Right lung (tissue), 10 donors: ENCODE measurements around the gene EXTL1. TPM values are rescaled to one million over a fixed set of nuclear protein-coding genes. Genes with fewer than 3 reads are reported as not detected.
"Not testable (repeated sequence)": the region's sequence is repeated elsewhere in the genome, so short reads cannot be mapped to it uniquely, and the experiment has no call there.

Experiments used
- DNase-seq, 2 donors: peaks; one replicate each; pipeline ENCODE4 v3.0.0-alpha.2; 2013
- long read RNA-seq, 8 donors: transcript quantifications; one replicate each; lab custom pipeline, GENCODE V29; 2026
- polyA plus RNA-seq, 5 donors: library from polyadenylated mRNA; unstranded; fragments of 120-200 nt; gene quantifications; one replicate each; pipeline versions ENCODE4 v1.2.1 to v1.2.3, GENCODE V29; 2013; ENCODE audit warnings: inconsistent platforms in 1 of 5, low replicate concordance in 1 of 5; ENCODE audit not compliant: insufficient read length in 5 of 5, insufficient read depth in 1 of 5

The EXTL1 gene, protein sequence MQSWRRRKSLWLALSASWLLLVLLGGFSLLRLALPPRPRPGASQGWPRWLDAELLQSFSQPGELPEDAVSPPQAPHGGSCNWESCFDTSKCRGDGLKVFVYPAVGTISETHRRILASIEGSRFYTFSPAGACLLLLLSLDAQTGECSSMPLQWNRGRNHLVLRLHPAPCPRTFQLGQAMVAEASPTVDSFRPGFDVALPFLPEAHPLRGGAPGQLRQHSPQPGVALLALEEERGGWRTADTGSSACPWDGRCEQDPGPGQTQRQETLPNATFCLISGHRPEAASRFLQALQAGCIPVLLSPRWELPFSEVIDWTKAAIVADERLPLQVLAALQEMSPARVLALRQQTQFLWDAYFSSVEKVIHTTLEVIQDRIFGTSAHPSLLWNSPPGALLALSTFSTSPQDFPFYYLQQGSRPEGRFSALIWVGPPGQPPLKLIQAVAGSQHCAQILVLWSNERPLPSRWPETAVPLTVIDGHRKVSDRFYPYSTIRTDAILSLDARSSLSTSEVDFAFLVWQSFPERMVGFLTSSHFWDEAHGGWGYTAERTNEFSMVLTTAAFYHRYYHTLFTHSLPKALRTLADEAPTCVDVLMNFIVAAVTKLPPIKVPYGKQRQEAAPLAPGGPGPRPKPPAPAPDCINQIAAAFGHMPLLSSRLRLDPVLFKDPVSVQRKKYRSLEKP
- 1 to 10 TPM in 1 of 5 donors, under 1 TPM in 4; 0.49 to 1.5 (median 0.51) TPM for polyA plus RNA-seq
- long read RNA-seq, donor 1 = 0 reads
- long read RNA-seq, donor 2 = 0 reads
- long read RNA-seq, donor 3 = 0 reads
- long read RNA-seq, donor 4 = 0 reads
- long read RNA-seq, donor 5 = 0 reads
- long read RNA-seq, donor 6 = 0 reads
- long read RNA-seq, donor 7 = 0 reads
- long read RNA-seq, donor 8 = 0 reads

DNA sequence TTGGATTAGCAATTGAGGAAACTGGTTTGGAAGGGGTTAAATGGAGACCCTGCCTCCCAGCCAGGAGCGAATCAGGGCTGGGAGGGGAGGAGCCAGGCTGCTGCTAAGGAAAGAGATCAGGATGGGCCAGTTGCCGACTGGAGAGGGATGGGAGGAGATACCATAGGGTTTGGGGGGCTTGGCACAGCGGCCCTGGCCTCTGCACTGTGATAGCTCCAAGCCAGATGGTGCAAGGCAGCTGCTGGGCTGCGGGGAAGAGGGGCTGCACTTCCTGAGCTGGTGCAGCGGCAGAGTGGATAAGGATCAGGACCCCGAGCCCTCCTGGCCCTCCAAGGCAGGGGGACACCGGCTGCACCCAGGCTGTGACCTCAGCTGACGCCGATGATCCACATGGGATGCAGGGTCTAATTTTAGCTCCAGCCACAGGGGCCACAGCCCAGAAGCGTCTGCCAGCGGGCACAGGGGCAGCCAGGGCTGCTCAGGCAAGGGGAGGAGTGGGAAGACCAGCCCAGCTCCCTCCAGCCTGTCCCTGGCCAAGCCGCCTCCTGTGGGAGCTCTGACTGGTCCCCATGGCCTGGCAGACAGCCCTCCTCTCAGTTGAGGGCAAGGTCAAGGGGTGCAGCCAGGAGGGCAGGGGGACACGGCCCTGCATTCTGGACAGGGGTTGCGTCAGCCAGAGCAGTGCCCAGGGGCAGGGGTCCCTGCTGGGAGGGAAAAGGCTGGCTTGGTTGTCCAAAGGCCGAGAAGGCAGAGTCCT, at the start of gene EXTL1:
Gene EXTL1, plus strand, starts transcription at position 129 of the 757 bp plus-strand sequence. CDS start 872 bp downstream, outside the sequence.
- no peak for DNase-seq

GRCh38 chr1:25971811-25972180, 49.8 kb upstream of the EXTL1 start:
- no peak for DNase-seq

DNA sequence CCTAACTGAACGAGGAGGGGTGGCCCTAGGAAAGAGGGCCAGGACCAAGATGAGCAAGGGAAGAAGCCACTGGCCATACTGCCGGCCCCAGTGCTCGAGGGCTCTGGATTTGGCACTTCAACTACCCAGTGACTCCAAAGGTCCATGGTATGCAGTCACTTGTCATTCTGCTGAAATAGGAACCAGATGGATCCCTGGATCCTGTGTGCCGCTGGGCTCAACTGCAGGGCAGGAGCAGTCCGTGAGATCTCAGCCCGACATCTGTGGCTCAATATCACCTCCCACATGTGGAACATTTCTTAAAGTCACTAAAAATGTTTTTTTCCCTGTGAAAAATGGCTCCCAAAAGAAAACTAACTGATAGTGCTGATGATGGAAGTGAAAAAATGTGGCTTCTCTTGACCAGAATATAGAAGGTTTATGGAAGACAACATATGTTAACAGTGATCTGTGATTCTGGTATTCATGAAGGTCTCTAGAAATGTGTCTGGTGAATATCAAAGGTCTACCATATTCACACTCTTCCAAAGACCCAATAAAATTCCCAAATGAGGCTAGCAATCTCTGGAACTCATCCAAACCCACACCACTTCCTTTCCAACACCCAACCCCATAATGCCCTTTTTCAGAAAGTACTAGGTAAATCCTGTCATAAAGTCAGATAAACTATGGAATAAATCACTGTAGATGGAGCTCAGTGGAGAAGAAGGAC, 47.8 kb upstream of the EXTL1 start:
- DNase-seq = no peak

GRCh38 chr1:25977801-25978200, 43.8 kb upstream of the EXTL1 start:
- DNase-seq = no peak

GRCh38 chr1:25978403-25978802, 43.2 kb upstream of the EXTL1 start:
- no peak for DNase-seq

GRCh38 chr1:25979210-25979609, 42.4 kb upstream of the EXTL1 start:
- no peak for DNase-seq

- no peak for DNase-seq
These were observed 36.4 kb upstream of the EXTL1 start for GRCh38 chr1:25985171-25985570.

GRCh38 chr1:25985670-25986069, 35.9 kb upstream of the EXTL1 start:
- DNase-seq = no peak

- DNase-seq = not testable (repeated sequence)
These were observed 34.8 kb upstream of the EXTL1 start for GRCh38 chr1:25986773-25987172.

GRCh38 chr1:25987951-25988350, 33.6 kb upstream of the EXTL1 start:
- DNase-seq = no peak

- no peak for DNase-seq
These were observed 31.9 kb upstream of the EXTL1 start for GRCh38 chr1:25989440-25990234.

- DNase-seq = no peak
These were observed 31.3 kb upstream of the EXTL1 start for GRCh38 chr1:25990251-25990650.

DNA sequence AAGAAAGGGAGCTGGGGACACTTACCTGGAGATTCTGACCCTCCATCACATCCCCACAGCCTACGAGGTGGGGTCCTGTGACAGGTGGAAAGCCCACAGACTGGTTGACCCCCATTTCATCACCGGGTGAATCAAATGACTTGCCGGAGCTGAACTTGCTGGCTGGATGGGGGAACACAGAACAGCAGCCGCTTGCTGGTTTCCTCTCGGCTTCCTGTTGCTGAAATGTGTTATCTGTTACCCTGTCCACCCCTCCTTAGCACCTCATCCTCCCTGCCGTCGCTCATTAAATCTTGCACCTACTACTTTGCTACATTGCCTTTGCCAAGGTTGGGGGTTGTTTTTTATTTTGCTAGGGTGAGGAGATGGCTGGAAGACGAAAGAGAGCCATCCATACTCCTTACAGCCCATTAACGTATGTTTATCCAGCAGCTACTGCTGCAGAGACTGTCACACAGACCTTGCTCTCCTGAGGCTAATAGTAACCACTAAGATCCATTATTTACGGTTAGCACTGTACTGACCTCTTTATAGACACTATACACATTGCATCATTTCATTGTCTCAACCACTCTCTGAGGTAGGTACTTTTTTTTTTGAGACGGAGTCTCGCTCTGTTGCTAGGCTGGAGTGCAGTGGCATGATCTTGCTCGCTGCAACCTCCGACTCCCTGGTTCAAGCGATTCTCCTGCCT, 30.7 kb upstream of the EXTL1 start:
- no peak for DNase-seq

- DNase-seq = no peak
These were observed 29.5 kb upstream of the EXTL1 start for GRCh38 chr1:25991937-25992688.

GRCh38 chr1:25992689-25993171, 28.8 kb upstream of the EXTL1 start:
- no peak for DNase-seq

GRCh38 chr1:25993197-25993951, 28.2 kb upstream of the EXTL1 start:
- no peak for DNase-seq

- DNase-seq = no peak
These were observed 27.0 kb upstream of the EXTL1 start for GRCh38 chr1:25994402-25995150.
